ENCODE measurements around the gene KLHL10. TPM values are rescaled to one million over a fixed set of nuclear protein-coding genes. Genes with fewer than 3 reads are reported as not detected.

Gene KLHL10
- total and polyA plus RNA-seq, 2 of the 13 experiments (the other 11 are each of a cell fraction or from before 2014, with no cell fraction given) = 0.04 to 0.08 TPM

GRCh38 chr17:41801374-41802271 is 36.0 kb upstream of the KLHL10 start (continued):
- TF ChIP-seq HOMEZ (CRISPR knock-in tag; IDR thresholded peaks at IDR 0.05; ENCODE audit: low read depth) = peak; percentile 74
- TF ChIP-seq CCAR2 (optimal IDR thresholded peaks at IDR 0.05; ENCODE audit: low read depth, low read length) = no peak
- TF ChIP-seq CREM (IDR thresholded peaks at IDR 0.05) = no peak
- TF ChIP-seq CREM (CRISPR knock-in tag; IDR thresholded peaks at IDR 0.05) = no peak
- no peak for TF ChIP-seq SAFB2 (CRISPR knock-in tag; IDR thresholded peaks at IDR 0.05; ENCODE audit: borderline replicate concordance, low read depth)
- TF ChIP-seq ZNF567 (CRISPR knock-in tag; IDR thresholded peaks at IDR 0.05; ENCODE audit: borderline replicate concordance) = no peak
- TF ChIP-seq ELK4 (CRISPR knock-in tag; IDR thresholded peaks at IDR 0.05; ENCODE audit: borderline replicate concordance) = no peak
- TF ChIP-seq ZNF549 (CRISPR knock-in tag; IDR thresholded peaks at IDR 0.05) = no peak
- TF ChIP-seq ZNF3 (CRISPR knock-in tag; IDR thresholded peaks at IDR 0.05) = no peak
- no peak for TF ChIP-seq RFX1 (IDR thresholded peaks at IDR 0.05)
- no peak for TF ChIP-seq ZFP90 (CRISPR knock-in tag; IDR thresholded peaks at IDR 0.05; ENCODE audit: borderline replicate concordance)
- TF ChIP-seq SUZ12 (IDR thresholded peaks at IDR 0.05; ENCODE audit: low read depth, low read length) = no peak
- no peak for TF ChIP-seq ZNF143 (CRISPR knock-in tag; IDR thresholded peaks at IDR 0.05)
- peak; percentile 83; the same call in 1 of the 2 replicates for TF ChIP-seq ZNF34 (CRISPR knock-in tag; IDR thresholded peaks at IDR 0.05; ENCODE audit: borderline replicate concordance)
- no peak; the same call in 1 of the 2 replicates for TF ChIP-seq ZSCAN21 (CRISPR knock-in tag; IDR thresholded peaks at IDR 0.05; ENCODE audit: borderline replicate concordance)
- TF ChIP-seq GPBP1L1 (CRISPR knock-in tag; IDR thresholded peaks at IDR 0.05) = no peak
- TF ChIP-seq ZNF274 (CRISPR knock-in tag; IDR thresholded peaks at IDR 0.05) = no peak; the same call in 1 of the 2 replicates
- TF ChIP-seq RARA (CRISPR knock-in tag; IDR thresholded peaks at IDR 0.05) = peak; percentile 13; the same call in 1 of the 2 replicates
- no peak for TF ChIP-seq SIN3B (IDR thresholded peaks at IDR 0.05; ENCODE audit: low read length)
- TF ChIP-seq ZNF772 (CRISPR knock-in tag; IDR thresholded peaks at IDR 0.05) = 0 out of 2 replicates have a peak, but pooled peaks have one; percentile 14
- TF ChIP-seq ZBTB3 (CRISPR knock-in tag; IDR thresholded peaks at IDR 0.05; ENCODE audit: borderline replicate concordance, low read depth) = 0 out of 2 replicates have a peak, but pooled peaks have one; percentile 30
- TF ChIP-seq THAP9 (CRISPR knock-in tag; IDR thresholded peaks at IDR 0.05; ENCODE audit: borderline replicate concordance) = no peak; the same call in 1 of the 2 replicates
- 0 out of 2 replicates have a peak, but pooled peaks have one; percentile 38 for TF ChIP-seq DRAP1 (CRISPR knock-in tag; IDR thresholded peaks at IDR 0.05)
